Measurements from ENCODE around the gene THRB. TPM values are rescaled to one million over a fixed set of nuclear protein-coding genes. Genes with fewer than 3 reads are reported as not detected.

THRB gene
- polyA plus RNA-seq, 1 of the 3 experiments (the other 2 are of a cell fraction) = 0.02 TPM

DNA sequence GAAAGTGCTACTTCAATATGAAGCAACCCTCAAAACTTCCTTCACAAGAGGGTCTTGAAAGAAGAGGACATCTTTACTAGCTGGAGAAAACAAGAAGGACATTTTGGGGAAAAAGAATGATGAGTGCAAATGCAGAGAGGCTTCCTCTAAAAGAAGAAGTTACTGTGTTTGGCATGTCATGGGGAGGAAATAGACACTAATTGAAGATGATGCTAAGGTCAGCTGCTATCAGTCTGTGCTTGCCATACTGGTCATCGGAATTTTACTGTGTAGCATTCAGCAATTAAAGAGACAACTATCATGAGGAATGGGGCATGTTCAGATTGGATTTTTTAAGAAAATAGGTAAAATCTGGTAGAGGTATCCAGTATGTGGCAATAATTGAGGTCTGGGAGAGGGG is 60.0 kb downstream of the THRB start:
- H3F3A ChIP-seq (replicated peaks; ENCODE audit: insufficient read depth) = no peaks in the 10 kb centered on the region
- no peak overlapping the region for H2AFZ ChIP-seq (ENCODE audit: low read depth)
- TF ChIP-seq NRF1 (IDR thresholded peaks at IDR 0.05; ENCODE audit: low read depth, low read length) (no peak), YY1 (IDR thresholded peaks at IDR 0.05; ENCODE audit: low read depth) (no peak), GATA2 (CRISPR knock-in tag; IDR thresholded peaks at IDR 0.05) (no peak), FOSL2 (IDR thresholded peaks at IDR 0.05; ENCODE audit: borderline replicate concordance, low read depth) (no peak)
- 80% methylated on average over 1 of the region's 1 CpG for WGBS (ENCODE audit: low lambda C conversion rate)
- no peak overlapping the region for H3K4me3 ChIP-seq (ENCODE audit: low read depth in 2 of 2, low read length in 1 of 2)
- no peak overlapping the region for H3K9ac ChIP-seq
- POLR2A ChIA-PET = no interaction called here
- H3K4me2 ChIP-seq = no peak overlapping the region
- no peaks in the 10 kb centered on the region for H3K4me1 ChIP-seq (ENCODE audit: control insufficient read depth in 1 of 2, insufficient read depth in 2 of 2, low read depth in 1 of 2, low read length in 1 of 2)
- no peaks in the 10 kb centered on the region for H3K27me3 ChIP-seq (ENCODE audit: insufficient read depth)
- no peaks in the 10 kb centered on the region for H3K36me3 ChIP-seq (replicated peaks in 1 of 2; ENCODE audit: control insufficient read depth in 1 of 2, insufficient read depth in 2 of 2, low read length in 1 of 2)
- no peaks in the 10 kb centered on the region for H4K20me1 ChIP-seq (ENCODE audit: insufficient read depth)
- H3K27ac ChIP-seq (ENCODE audit: low read depth in 2 of 2, low read length in 1 of 2) = no peak overlapping the region
- H3K79me2 ChIP-seq (ENCODE audit: insufficient read depth) = no peaks in the 10 kb centered on the region
- no peak for DNase-seq
- H3K9me3 ChIP-seq = no peaks in the 10 kb centered on the region
- no peaks in the 10 kb centered on the region for H3K9me2 ChIP-seq
- CTCF ChIA-PET = interaction anchor here (0.9 kb wide), 1 partner anchor 19 kb away, joined by 4 read pairs; no protein-coding TSS in a partner anchor

DNA sequence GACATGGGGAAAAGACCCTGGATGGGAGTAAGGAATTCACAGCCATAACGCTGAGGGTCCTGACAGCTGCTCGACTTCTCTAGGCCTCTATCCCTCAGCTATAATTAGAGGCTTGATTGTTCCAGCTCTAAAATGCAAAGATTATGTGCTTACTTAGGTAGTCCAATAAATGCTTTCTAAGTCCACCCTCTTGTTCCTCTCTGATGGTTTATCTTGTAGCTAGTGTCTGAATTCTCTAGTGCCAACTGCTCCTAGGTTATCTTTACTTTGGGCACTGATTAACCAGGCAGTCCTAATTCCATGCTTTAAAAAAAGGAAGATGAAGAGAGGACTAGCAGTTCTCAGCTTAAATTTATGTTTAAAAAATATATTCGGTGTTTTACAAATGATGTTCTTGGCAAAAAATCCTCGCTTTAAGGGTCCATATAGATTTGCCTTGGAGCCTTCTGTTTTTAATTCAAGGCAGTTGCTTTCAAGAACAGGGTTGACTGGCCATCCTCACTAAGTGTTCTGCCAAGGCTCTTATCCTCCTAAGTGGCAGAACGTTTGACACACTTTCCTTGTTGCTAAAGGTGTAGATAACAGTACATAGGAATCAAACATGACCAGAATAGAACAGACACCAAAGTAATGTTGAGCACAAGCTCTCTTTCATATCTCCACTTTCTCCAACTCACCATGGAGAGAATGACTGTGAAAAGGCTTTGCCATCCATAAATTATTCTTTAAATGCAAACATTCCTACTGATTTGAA is 60.6 kb downstream of the THRB start:
- no peaks in the 10 kb centered on the region for H3K4me1 ChIP-seq (ENCODE audit: control insufficient read depth in 1 of 2, insufficient read depth in 2 of 2, low read depth in 1 of 2, low read length in 1 of 2)
- 58% methylated on average over 5 of the region's 5 CpGs for WGBS (ENCODE audit: low lambda C conversion rate)
- POLR2A ChIA-PET = no interaction called here
- H4K20me1 ChIP-seq (ENCODE audit: insufficient read depth) = no peaks in the 10 kb centered on the region
- H3K4me2 ChIP-seq = no peak overlapping the region
- no peaks in the 10 kb centered on the region for H3K79me2 ChIP-seq (ENCODE audit: insufficient read depth)
- H3K36me3 ChIP-seq (replicated peaks in 1 of 2; ENCODE audit: control insufficient read depth in 1 of 2, insufficient read depth in 2 of 2, low read length in 1 of 2) = no peaks in the 10 kb centered on the region
- H3K9me2 ChIP-seq = no peaks in the 10 kb centered on the region
- H3K4me3 ChIP-seq (ENCODE audit: low read depth in 2 of 2, low read length in 1 of 2) = no peak overlapping the region
- DNase-seq = no peak
- no peaks in the 10 kb centered on the region for H3K9me3 ChIP-seq
- no peak overlapping the region for H3K27ac ChIP-seq (ENCODE audit: low read depth in 2 of 2, low read length in 1 of 2)
- H2AFZ ChIP-seq (ENCODE audit: low read depth) = no peak overlapping the region
- CTCF ChIA-PET = interaction anchor here (0.6 to 2.6 kb wide), 3 partner anchors 13 to 170 kb away, joined by 3 to 7 read pairs (median 4); no protein-coding TSS in a partner anchor
- no peak overlapping the region for H3K9ac ChIP-seq
- TF ChIP-seq MEF2A (IDR thresholded peaks at IDR 0.05; ENCODE audit: borderline replicate concordance, low read depth) = no peak
- no peak for TF ChIP-seq FOXM1 (IDR thresholded peaks at IDR 0.05; ENCODE audit: low read depth)
- TF ChIP-seq, protein P1, sequence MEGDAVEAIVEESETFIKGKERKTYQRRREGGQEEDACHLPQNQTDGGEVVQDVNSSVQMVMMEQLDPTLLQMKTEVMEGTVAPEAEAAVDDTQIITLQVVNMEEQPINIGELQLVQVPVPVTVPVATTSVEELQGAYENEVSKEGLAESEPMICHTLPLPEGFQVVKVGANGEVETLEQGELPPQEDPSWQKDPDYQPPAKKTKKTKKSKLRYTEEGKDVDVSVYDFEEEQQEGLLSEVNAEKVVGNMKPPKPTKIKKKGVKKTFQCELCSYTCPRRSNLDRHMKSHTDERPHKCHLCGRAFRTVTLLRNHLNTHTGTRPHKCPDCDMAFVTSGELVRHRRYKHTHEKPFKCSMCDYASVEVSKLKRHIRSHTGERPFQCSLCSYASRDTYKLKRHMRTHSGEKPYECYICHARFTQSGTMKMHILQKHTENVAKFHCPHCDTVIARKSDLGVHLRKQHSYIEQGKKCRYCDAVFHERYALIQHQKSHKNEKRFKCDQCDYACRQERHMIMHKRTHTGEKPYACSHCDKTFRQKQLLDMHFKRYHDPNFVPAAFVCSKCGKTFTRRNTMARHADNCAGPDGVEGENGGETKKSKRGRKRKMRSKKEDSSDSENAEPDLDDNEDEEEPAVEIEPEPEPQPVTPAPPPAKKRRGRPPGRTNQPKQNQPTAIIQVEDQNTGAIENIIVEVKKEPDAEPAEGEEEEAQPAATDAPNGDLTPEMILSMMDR (IDR thresholded peaks at IDR 0.05) = no peak
- TF ChIP-seq, protein P2, sequence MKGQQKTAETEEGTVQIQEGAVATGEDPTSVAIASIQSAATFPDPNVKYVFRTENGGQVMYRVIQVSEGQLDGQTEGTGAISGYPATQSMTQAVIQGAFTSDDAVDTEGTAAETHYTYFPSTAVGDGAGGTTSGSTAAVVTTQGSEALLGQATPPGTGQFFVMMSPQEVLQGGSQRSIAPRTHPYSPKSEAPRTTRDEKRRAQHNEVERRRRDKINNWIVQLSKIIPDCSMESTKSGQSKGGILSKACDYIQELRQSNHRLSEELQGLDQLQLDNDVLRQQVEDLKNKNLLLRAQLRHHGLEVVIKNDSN (IDR thresholded peaks at IDR 0.05; ENCODE audit: borderline replicate concordance, low read depth) = no peak
- no peak for TF ChIP-seq GATA2 (CRISPR knock-in tag; IDR thresholded peaks at IDR 0.05)
- TF ChIP-seq SMC3 (IDR thresholded peaks at IDR 0.05; ENCODE audit: low read depth, low read length) = no peak
- TF ChIP-seq FOSL2 (IDR thresholded peaks at IDR 0.05; ENCODE audit: borderline replicate concordance, low read depth) = no peak
- no peak for TF ChIP-seq TCF12 (IDR thresholded peaks at IDR 0.05)
- no peak for TF ChIP-seq CHD2 (IDR thresholded peaks at IDR 0.05; ENCODE audit: low read length, partially characterized antibody)
- TF ChIP-seq YY1 (IDR thresholded peaks at IDR 0.05; ENCODE audit: low read depth) = no peak
- no peaks in the 10 kb centered on the region for H3K27me3 ChIP-seq (ENCODE audit: insufficient read depth)
- H3F3A ChIP-seq (replicated peaks; ENCODE audit: insufficient read depth) = no peaks in the 10 kb centered on the region
